Measurements from ENCODE around the gene FUT8. TPM values are rescaled to one million over a fixed set of nuclear protein-coding genes. Genes with fewer than 3 reads are reported as not detected.
"Not testable (repeated sequence)": the region's sequence is repeated elsewhere in the genome, so short reads cannot be mapped to it uniquely, and the experiment has no call there.

Gene FUT8
- total RNA-seq, 4 donors from 2014 or later, result 29.2 to 55.5 (median 41.1) TPM

DNA sequence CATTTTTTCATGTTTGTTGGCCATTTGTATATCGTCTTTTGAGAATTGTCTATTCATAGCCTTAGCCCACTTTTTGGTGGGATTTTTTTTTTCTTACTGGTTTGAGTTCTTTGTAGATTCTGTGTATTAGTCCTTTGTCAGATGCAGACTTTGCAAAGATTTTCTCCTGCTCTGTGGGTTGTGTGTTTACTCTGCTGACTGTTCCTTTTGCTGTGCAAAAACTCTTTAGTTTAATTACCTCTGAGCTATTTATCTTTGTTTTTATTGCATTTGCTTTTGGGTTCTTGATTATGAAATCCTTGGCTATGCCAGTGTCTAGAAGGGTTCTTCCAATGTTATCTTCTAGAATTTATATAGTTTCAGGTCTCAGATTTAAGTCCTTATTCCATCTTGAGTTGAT, 220.0 kb downstream of the FUT8 start:
- no peak for DNase-seq
- Histone ChIP-seq H3K9me3 (no peaks in the 10 kb centered on the region), H3K27ac (no peak overlapping the region), H3K4me3 (replicated peaks in 1 of 3) (no peak overlapping the region), H3K27me3 (no peaks in the 10 kb centered on the region), H3K4me1 (no peaks in the 10 kb centered on the region), H3K36me3 (no peaks in the 10 kb centered on the region)
- intact Hi-C loops (cut with DNase I), result no loop called here
- 95 to 98% methylated on average over 1 of the region's 1 CpG for WGBS, 2 donors
- TF ChIP-seq, protein P1, sequence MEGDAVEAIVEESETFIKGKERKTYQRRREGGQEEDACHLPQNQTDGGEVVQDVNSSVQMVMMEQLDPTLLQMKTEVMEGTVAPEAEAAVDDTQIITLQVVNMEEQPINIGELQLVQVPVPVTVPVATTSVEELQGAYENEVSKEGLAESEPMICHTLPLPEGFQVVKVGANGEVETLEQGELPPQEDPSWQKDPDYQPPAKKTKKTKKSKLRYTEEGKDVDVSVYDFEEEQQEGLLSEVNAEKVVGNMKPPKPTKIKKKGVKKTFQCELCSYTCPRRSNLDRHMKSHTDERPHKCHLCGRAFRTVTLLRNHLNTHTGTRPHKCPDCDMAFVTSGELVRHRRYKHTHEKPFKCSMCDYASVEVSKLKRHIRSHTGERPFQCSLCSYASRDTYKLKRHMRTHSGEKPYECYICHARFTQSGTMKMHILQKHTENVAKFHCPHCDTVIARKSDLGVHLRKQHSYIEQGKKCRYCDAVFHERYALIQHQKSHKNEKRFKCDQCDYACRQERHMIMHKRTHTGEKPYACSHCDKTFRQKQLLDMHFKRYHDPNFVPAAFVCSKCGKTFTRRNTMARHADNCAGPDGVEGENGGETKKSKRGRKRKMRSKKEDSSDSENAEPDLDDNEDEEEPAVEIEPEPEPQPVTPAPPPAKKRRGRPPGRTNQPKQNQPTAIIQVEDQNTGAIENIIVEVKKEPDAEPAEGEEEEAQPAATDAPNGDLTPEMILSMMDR (IDR thresholded peaks at IDR 0.05), result no peak
- TF ChIP-seq POLR2A (IDR thresholded peaks at IDR 0.05), result no peak

DNA sequence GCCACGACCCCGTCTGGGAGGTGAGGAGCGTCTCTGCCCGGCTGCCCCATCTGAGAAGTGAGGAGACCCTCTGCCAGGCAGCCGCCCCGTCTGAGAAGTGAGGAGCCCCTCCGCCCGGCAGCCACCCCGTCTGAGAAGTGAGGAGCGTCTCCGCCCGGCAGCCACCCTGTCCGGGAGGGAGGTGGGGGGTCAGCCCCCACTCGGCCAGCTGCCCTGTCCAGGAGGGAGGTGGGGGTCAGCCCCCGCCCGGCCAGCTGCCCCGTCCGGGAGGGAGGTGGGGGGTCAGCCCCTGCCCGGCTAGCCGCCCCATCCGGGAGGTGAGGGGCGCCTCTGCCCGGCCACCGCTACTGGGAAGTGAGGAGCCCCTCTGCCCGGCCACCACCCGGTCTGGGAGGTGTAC, 221.1 kb downstream of the FUT8 start:
- WGBS, 2 donors, result 100% methylated on average over 3 of the region's 26 CpGs; no CpG with 5 or more reads in 1 of the 2 donors

DNA sequence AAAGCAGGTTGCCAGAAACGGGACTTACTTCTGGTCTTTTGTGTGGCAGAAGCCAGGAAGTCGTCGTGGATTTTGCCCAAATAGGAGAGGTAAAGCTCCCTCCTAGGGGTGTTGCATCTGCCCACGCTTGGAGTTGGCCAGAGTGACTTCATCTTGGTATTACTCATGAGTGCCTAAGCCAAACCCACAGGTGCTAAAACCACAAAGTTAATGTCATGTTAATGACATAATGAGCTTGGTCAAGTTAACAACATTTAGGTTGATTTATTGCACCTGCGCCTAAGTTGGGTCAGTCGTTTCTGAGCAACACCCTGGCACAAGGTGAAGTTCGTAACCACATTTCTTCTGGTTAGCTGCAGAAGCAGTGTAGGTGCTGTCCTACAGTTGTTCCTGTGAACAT, 225.2 kb downstream of the FUT8 start:
- H3K27ac ChIP-seq, result no peak overlapping the region
- 94 to 95% methylated on average over 7 of the region's 7 CpGs for WGBS, 2 donors
- no peak for TF ChIP-seq POLR2A (IDR thresholded peaks at IDR 0.05)
- TF ChIP-seq, protein P1 (IDR thresholded peaks at IDR 0.05), result no peak
- H3K4me3 ChIP-seq (replicated peaks in 1 of 3), result no peak overlapping the region
- intact Hi-C loops (cut with DNase I), result no loop called here
- no peak for DNase-seq
- no peaks in the 10 kb centered on the region for H3K27me3 ChIP-seq
- H3K4me1 ChIP-seq, result no peaks in the 10 kb centered on the region
- no peaks in the 10 kb centered on the region for H3K9me3 ChIP-seq
- no peaks in the 10 kb centered on the region for H3K36me3 ChIP-seq

More for the DNA sequence above, 221.1 kb downstream of the FUT8 start:
- H3K36me3 ChIP-seq; H3K27me3 ChIP-seq; intact Hi-C loops (cut with DNase I); DNase-seq; H3K27ac ChIP-seq; H3K9me3 ChIP-seq; H3K4me3 ChIP-seq (replicated peaks in 1 of 3); H3K4me1 ChIP-seq: not testable (repeated sequence)

DNA sequence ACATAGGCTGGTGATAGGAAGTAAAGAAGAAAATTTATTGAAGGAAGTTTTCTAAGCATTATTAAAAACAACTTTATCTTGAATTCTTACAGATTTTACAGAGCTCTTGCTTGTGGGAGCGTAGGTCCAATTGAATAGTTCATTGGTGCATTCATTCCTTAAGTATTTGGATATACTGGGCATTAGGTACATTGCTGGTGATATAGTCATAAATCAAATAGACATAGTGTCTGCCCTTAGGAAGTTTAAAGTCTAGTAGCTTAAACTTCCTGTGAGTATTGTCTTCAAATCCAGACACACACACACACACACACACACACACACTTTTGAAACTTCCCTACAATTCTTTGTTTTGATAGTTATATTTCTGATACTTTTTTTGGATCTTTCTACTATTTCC, 226.7 kb downstream of the FUT8 start:
- H3K4me1 ChIP-seq, result no peaks in the 10 kb centered on the region
- H3K36me3 ChIP-seq, result no peaks in the 10 kb centered on the region
- intact Hi-C loops (cut with DNase I), result no loop called here
- TF ChIP-seq, protein P1 (IDR thresholded peaks at IDR 0.05), result no peak
- no peak for TF ChIP-seq POLR2A (IDR thresholded peaks at IDR 0.05)
- H3K27me3 ChIP-seq, result no peaks in the 10 kb centered on the region
- no peaks in the 10 kb centered on the region for H3K9me3 ChIP-seq
- no peak for DNase-seq
- no peak overlapping the region for H3K4me3 ChIP-seq (replicated peaks in 1 of 3)
- 95 to 100% methylated on average over 1 of the region's 1 CpG for WGBS, 2 donors
- H3K27ac ChIP-seq, result no peak overlapping the region

DNA sequence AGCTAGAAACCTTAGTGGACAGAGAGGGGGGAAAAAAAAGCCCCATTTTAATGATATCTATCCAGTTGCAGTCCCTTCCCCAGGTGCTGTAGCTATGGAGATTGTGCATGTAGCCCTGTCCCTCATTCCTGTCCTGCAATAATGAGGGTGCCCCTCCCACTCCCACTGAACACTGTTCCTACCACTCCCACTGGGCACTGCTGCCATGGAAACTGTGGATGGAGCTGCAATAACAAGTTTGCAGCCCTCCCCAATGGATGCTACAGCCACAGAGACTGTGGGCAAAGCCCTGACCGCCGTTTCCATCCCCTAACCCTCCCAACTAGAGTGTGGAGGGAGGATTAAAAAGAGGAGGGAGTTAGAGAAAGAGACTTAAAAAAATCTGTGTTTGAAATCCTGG, 238.3 kb downstream of the FUT8 start:
- DNase-seq, result no peak
- TF ChIP-seq POLR2A (IDR thresholded peaks at IDR 0.05), result no peak
- TF ChIP-seq, protein P1 (IDR thresholded peaks at IDR 0.05), result no peak
- no peaks in the 10 kb centered on the region for H3K9me3 ChIP-seq
- intact Hi-C loops (cut with DNase I), result no loop called here
- no peak overlapping the region for H3K27ac ChIP-seq
- no peaks in the 10 kb centered on the region for H3K27me3 ChIP-seq
- H3K4me1 ChIP-seq, result no peaks in the 10 kb centered on the region
- no peak overlapping the region for H3K4me3 ChIP-seq (replicated peaks in 1 of 3)
- no peaks in the 10 kb centered on the region for H3K36me3 ChIP-seq
- WGBS, 2 donors, result 85 to 96% methylated on average over 2 of the region's 2 CpGs

DNA sequence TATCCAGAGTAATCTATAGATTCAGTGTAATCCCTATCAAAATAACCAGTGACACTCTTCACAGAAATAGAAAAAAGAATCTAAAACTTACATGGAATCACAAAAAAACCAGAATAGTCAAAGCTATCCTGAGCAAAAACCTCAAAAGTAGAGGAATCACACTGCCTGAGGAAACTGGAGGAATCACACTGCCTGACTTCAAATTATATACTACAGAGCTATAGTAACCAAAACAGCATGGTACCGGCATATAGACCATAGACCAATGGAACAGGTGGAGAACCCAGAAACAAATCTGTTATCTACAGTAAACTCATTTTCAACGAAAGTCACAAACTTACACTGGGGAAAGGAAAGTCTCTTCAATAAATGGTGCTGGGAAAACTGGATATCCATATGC, 244.0 kb downstream of the FUT8 start:
- Histone ChIP-seq H3K36me3 (no peaks in the 10 kb centered on the region), H3K9me3 (no peaks in the 10 kb centered on the region), H3K27ac (no peak overlapping the region), H3K4me1 (no peaks in the 10 kb centered on the region), H3K4me3 (replicated peaks in 1 of 3) (no peak overlapping the region), H3K27me3 (no peaks in the 10 kb centered on the region)
- no peak for TF ChIP-seq POLR2A (IDR thresholded peaks at IDR 0.05)
- TF ChIP-seq, protein P1 (IDR thresholded peaks at IDR 0.05), result no peak
- DNase-seq, result no peak
- intact Hi-C loops (cut with DNase I), result no loop called here
- WGBS, 2 donors, result 94 to 100% methylated on average over 2 of the region's 2 CpGs

All from thyroid gland (tissue), 4 donors.